B cell (primary cell): ENCODE data around the gene PLCB1.

Experiments used
- EZH2 ChIP-seq: IDR thresholded peaks from 2 replicates; pipeline ENCODE4 v1.6.1; 2012; ENCODE audit warnings: borderline replicate concordance, low read depth, mild to moderate bottlenecking, moderate library complexity, low read length; ENCODE audit not compliant: insufficient read depth, poor library complexity, severe bottlenecking
- TF ChIP-seq, protein P1 (sequence below): fragments of 200-600 bp; IDR thresholded peaks from one replicate; pipeline ENCODE4 v1.8.0; 2022; ENCODE audit warnings: antibody characterized with exemption, mild to moderate bottlenecking

DNA sequence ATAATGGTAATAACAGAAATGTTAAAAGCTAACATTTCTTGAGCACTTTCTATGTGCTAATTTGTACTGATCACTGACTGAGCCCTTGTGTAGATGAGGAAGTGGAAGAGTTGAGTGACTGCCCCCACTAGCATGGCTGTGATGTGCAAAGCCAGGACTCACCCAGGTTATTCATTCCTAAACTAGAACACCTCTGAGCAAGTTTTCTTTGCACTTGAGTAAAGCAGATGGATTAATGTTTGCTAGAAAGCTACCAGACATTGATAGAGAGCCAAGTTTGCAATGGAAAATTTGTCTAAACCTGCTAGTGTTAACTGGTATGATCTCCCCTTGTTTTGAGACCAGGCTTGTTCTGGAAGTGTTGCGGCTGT lies 469.5 kb downstream of the PLCB1 start:
- TF ChIP-seq, protein P1, sequence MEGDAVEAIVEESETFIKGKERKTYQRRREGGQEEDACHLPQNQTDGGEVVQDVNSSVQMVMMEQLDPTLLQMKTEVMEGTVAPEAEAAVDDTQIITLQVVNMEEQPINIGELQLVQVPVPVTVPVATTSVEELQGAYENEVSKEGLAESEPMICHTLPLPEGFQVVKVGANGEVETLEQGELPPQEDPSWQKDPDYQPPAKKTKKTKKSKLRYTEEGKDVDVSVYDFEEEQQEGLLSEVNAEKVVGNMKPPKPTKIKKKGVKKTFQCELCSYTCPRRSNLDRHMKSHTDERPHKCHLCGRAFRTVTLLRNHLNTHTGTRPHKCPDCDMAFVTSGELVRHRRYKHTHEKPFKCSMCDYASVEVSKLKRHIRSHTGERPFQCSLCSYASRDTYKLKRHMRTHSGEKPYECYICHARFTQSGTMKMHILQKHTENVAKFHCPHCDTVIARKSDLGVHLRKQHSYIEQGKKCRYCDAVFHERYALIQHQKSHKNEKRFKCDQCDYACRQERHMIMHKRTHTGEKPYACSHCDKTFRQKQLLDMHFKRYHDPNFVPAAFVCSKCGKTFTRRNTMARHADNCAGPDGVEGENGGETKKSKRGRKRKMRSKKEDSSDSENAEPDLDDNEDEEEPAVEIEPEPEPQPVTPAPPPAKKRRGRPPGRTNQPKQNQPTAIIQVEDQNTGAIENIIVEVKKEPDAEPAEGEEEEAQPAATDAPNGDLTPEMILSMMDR, result no peak
- TF ChIP-seq EZH2, result no peak
